Stimulated activated naive B cell treated with anti-CD40 and anti-IgM and Interleukin-4, amounts not matched to agents 10 μg/mL and 1 μg/mL and 100 μg/mL, for 72 hours (primary cell): ENCODE results near the gene AVP.
"Not testable (repeated sequence)": the region's sequence is repeated elsewhere in the genome, so short reads cannot be mapped to it uniquely, and the experiment has no call there.

ENCODE experiments used
- ATAC-seq, 2 donors: fragments of 150-1000 bp; cut with Tn5 transposase; replicated peaks; 2 replicates each; pipeline ENCODE4 v1.10.0; 2021; ENCODE audit warnings: moderate library complexity in 1 of 2
- DNase-seq: peaks from one replicate; pipeline ENCODE4 v3.0.0; 2021
- H3K27ac Mint-ChIP-seq: one replicate; pipeline ENCODE4 v1.8.0; 2022; ENCODE audit warnings: mild to moderate bottlenecking, mixed read lengths
- H3K27me3 Mint-ChIP-seq, 2 donors: one replicate each; pipeline ENCODE4 v1.8.0; 2022; ENCODE audit warnings: mixed read lengths in 2 of 2
- H3K36me3 Mint-ChIP-seq, 2 donors: one replicate each; pipeline ENCODE4 v1.8.0; 2022; ENCODE audit warnings: mixed read lengths in 2 of 2, mild to moderate bottlenecking in 1 of 2
- H3K4me1 Mint-ChIP-seq, 2 donors: one replicate each; pipeline ENCODE4 v1.8.0; 2022; ENCODE audit warnings: mixed read lengths in 2 of 2, mild to moderate bottlenecking in 1 of 2
- H3K4me3 Mint-ChIP-seq, 2 donors: one replicate each; pipeline ENCODE4 v1.8.0; 2022; ENCODE audit warnings: mild to moderate bottlenecking in 2 of 2, mixed read lengths in 2 of 2, moderate library complexity in 1 of 2
- H3K9me3 Mint-ChIP-seq, 2 donors: one replicate each; pipeline ENCODE4 v1.8.0; 2022; ENCODE audit warnings: mixed read lengths in 2 of 2, mild to moderate bottlenecking in 1 of 2

The AVP gene

GRCh38 chr20:3067139-3068014 is 17.1 kb downstream of the AVP start:
- H3K27ac Mint-ChIP-seq, result no peak overlapping the region
- H3K9me3 Mint-ChIP-seq, result no peaks in the 10 kb centered on the region

GRCh38 chr20:3064119-3064518 is 20.4 kb downstream of the AVP start:
- not testable (repeated sequence) for DNase-seq, H3K9me3 Mint-ChIP-seq, H3K36me3 Mint-ChIP-seq, H3K27ac Mint-ChIP-seq, H3K27me3 Mint-ChIP-seq, H3K4me3 Mint-ChIP-seq, ATAC-seq
- H3K4me1 Mint-ChIP-seq, result peaks cover 11 to 23% of the 10 kb centered on the region in 2 donors

More at GRCh38 chr20:3067139-3068014, 17.1 kb downstream of the AVP start:
- H3K4me3 Mint-ChIP-seq, result no peak overlapping the region
- no peaks in the 10 kb centered on the region for H3K36me3 Mint-ChIP-seq
- no peak for ATAC-seq
- peaks cover 12 to 38% of the 10 kb centered on the region in 2 donors for H3K4me1 Mint-ChIP-seq
- DNase-seq, result no peak
- H3K27me3 Mint-ChIP-seq, result peaks cover 4 to 11% of the 10 kb centered on the region in 2 donors

- DNase-seq (no peak), ATAC-seq (no peak)
- Mint-ChIP-seq H3K4me3 (no peak overlapping the region), H3K27ac (no peak overlapping the region), H3K27me3 (no peaks in the 10 kb centered on the region), H3K36me3 (peaks cover 0 to 2% of the 10 kb centered on the region in 2 donors), H3K4me1 (peaks cover 5 to 11% of the 10 kb centered on the region in 2 donors), H3K9me3 (no peaks in the 10 kb centered on the region)
These were observed 25.0 kb downstream of the AVP start for GRCh38 chr20:3059489-3059888.

DNA sequence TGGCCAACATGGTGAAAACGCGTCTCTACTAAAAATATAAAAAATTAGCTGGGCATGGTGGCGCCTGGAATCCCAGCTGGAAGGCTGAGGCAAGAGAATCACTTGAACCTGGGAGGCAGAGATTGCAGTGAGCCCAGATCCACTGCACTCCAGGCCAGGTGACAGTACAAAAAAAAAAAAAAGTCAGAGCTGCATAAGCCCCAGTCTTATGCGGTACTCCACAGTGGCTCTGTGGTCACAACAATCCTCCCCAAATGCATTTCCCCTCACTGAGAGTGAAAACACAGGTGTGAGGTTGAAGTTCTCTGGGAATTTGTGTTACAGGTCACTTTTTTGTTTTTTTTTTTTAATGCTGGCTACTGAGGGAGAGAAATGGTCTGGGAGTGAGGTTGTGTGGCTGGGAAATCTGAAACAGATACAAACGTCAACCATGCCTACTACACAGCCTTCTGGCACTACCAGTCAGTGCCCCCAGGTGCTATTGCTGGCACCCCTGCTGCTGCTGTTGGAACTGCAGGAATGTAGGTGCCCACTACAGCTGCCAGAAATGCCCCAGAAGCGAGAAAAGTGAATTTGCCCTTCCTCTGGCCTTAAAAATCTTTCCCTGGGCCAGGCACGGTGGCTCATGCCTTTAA is 33.0 kb downstream of the AVP start:
- ATAC-seq (no peak), DNase-seq (no peak)
- peaks cover 18 to 27% of the 10 kb centered on the region in 2 donors for H3K36me3 Mint-ChIP-seq
- peaks cover 9 to 21% of the 10 kb centered on the region in 2 donors for H3K4me1 Mint-ChIP-seq
- no peak overlapping the region for H3K4me3 Mint-ChIP-seq
- no peaks in the 10 kb centered on the region for H3K27me3 Mint-ChIP-seq
- no peaks in the 10 kb centered on the region for H3K9me3 Mint-ChIP-seq
- H3K27ac Mint-ChIP-seq, result peak overlapping the region; percentile 5

- peak overlapping the region; percentile 31 for H3K27ac Mint-ChIP-seq
- peaks cover 14 to 38% of the 10 kb centered on the region in 2 donors for H3K4me1 Mint-ChIP-seq
- H3K4me3 Mint-ChIP-seq, result peak overlapping the region; percentile 86 to 94
- H3K27me3 Mint-ChIP-seq, result no peaks in the 10 kb centered on the region
- no peak for DNase-seq
- no peak for ATAC-seq
- H3K9me3 Mint-ChIP-seq, result no peaks in the 10 kb centered on the region
- peaks cover 24 to 28% of the 10 kb centered on the region in 2 donors for H3K36me3 Mint-ChIP-seq
These were observed 36.8 kb downstream of the AVP start for GRCh38 chr20:3047486-3048419.

DNA sequence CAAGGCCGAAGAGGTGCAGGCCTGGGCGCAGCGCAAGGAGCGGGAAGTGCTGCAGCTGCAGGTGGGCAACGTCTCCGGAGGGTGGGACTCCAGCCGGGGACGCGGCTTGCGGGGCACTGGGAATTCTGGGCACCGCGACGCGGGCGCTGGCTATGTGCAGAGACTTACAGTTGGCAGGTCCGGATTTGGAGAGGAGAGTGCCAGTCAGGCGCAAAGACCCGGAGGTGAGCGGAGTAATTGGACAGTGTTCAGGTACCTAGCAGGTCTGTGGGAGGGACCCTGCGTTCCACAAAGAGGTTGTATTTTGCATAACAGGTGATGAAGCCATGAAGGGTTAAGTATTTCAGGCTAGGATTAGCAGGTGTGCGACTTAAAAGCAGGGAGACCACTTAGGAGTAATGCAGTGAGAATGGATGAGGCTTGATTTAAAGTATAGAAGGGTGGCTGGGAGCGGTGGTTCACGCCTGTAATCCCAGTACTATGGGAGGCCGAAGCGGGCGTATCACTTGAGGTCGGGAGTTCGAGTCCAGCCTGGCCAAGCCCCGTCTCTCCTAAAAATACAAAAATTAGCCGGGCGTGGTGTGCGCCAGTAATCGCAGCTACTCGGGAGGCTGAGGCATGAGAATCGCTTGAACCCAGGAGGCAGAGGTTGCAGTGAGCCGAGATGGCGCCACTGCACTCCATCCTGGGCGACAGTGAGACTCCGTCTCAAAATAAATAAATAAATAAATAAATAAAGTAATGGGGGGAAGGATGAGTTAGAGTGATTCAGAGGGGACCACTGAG is 37.7 kb downstream of the AVP start:
- peaks cover 14 to 38% of the 10 kb centered on the region in 2 donors for H3K4me1 Mint-ChIP-seq
- DNase-seq (no peak), ATAC-seq (no peak)
- peak overlapping the region; percentile 86 to 94 for H3K4me3 Mint-ChIP-seq
- peaks cover 24 to 30% of the 10 kb centered on the region in 2 donors for H3K36me3 Mint-ChIP-seq
- no peaks in the 10 kb centered on the region for H3K9me3 Mint-ChIP-seq
- H3K27me3 Mint-ChIP-seq, result no peaks in the 10 kb centered on the region
- H3K27ac Mint-ChIP-seq, result peak overlapping the region; percentile 89

DNA sequence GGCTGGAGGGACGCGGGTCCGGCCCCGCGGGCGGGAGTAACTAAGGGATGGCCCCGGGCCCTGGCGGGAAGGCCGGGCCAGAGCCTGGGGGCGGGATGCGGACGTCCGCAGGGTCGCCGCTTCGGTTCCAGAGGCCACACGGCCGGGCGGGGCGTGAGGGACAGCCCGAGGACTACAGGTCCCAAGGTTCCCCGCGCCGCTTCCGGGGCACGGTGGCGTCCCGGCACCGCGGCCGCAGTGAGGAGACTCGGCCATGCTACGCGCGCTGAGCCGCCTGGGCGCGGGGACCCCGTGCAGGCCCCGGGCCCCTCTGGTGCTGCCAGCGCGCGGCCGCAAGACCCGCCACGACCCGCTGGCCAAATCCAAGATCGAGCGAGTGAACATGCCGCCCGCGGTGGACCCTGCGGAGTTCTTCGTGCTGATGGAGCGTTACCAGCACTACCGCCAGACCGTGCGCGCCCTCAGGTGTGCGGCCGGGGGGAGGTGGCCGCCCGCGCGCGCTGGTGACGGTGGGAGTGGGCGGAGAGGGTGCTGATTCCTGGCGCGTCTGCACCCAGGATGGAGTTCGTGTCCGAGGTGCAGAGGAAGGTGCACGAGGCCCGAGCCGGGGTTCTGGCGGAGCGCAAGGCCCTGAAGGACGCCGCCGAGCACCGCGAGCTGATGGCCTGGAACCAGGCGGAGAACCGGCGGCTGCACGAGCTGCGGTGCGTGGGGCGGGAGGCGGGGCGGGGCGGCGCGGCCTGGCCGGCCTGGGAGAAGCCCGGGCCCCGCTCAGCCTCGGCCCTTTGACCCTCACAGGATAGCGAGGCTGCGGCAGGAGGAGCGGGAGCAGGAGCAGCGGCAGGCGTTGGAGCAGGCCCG is 38.5 kb downstream of the AVP start, which contains the start of gene MRPS26:
Gene MRPS26, plus strand, starts transcription at position 237 of the 861 bp plus-strand sequence. Its CDS starts 17 bp downstream, at position 254.
- peak within 1 kb of the TSS; percentile 86 to 94 for H3K4me3 Mint-ChIP-seq
- H3K9me3 Mint-ChIP-seq, result no peaks in the 10 kb centered on the region
- DNase-seq, result peak; percentile 84

GRCh38 chr20:3045042-3045815 is 39.3 kb downstream of the AVP start:
- H3K4me1 Mint-ChIP-seq, result peaks cover 16 to 38% of the 10 kb centered on the region in 2 donors
- no peaks in the 10 kb centered on the region for H3K27me3 Mint-ChIP-seq
- H3K4me3 Mint-ChIP-seq, result peak overlapping the region; percentile 86 to 94
- peaks cover 28 to 36% of the 10 kb centered on the region in 2 donors for H3K36me3 Mint-ChIP-seq
- DNase-seq, result peak; percentile 75
- peak; percentile 68 to 73 for ATAC-seq
- H3K9me3 Mint-ChIP-seq, result no peaks in the 10 kb centered on the region
- H3K27ac Mint-ChIP-seq, result peak overlapping the region; percentile 95

More for the DNA sequence above, 38.5 kb downstream of the AVP start, which contains the start of gene MRPS26:
- peaks cover 24 to 35% of the 10 kb centered on the region in 2 donors for H3K36me3 Mint-ChIP-seq
- no peaks in the 10 kb centered on the region for H3K27me3 Mint-ChIP-seq
- H3K27ac Mint-ChIP-seq, result peak within 1 kb of the TSS; percentile 95
- H3K4me1 Mint-ChIP-seq, result peaks cover 16 to 38% of the 10 kb centered on the region in 2 donors
- peak; percentile 93 to 95 for ATAC-seq

GRCh38 chr20:3044336-3044965 is 40.1 kb downstream of the AVP start:
- H3K36me3 Mint-ChIP-seq, result peaks cover 21 to 33% of the 10 kb centered on the region in 2 donors
- no peak overlapping the region for H3K27ac Mint-ChIP-seq
- H3K9me3 Mint-ChIP-seq, result no peaks in the 10 kb centered on the region
- DNase-seq (no peak), ATAC-seq (no peak)
- peak overlapping the region; percentile 43 to 94 for H3K4me3 Mint-ChIP-seq
- H3K27me3 Mint-ChIP-seq, result no peaks in the 10 kb centered on the region
- peaks cover 16 to 38% of the 10 kb centered on the region in 2 donors for H3K4me1 Mint-ChIP-seq

DNA sequence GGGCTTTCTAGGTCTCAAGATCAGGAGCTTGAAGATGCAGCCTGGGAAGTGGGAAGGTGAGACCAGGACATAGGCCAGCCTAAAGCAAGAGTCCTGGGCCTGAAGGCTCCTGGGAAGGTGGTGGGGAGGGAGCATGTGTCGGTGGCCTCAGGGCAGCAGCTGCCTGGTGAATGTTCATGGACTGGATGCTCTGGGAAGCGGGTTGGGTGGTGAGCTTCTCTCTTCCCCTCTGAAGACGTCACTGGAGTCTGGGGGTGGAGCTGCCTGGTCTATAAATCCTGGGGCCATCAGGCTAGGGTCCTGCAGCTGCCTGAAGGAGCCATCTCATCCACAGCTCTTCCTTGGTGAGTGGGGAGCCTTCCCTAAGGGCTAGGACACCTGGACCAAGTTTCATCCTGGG is 41.2 kb downstream of the AVP start, which contains the start of gene GNRH2:
Gene GNRH2, plus strand, starts transcription at position 301 of the 400 bp plus-strand sequence. CDS start 793 bp downstream, outside the sequence.
- DNase-seq, result no peak

GRCh38 chr20:3042625-3043024 is 41.9 kb downstream of the AVP start:
- ATAC-seq (no peak), DNase-seq (no peak)
- Mint-ChIP-seq H3K27me3 (no peaks in the 10 kb centered on the region), H3K4me1 (peaks cover 13 to 28% of the 10 kb centered on the region in 2 donors), H3K4me3 (no peak overlapping the region), H3K27ac (no peak overlapping the region), H3K9me3 (no peaks in the 10 kb centered on the region), H3K36me3 (peaks cover 17 to 36% of the 10 kb centered on the region in 2 donors)

More for the DNA sequence above, 41.2 kb downstream of the AVP start, which contains the start of gene GNRH2:
- no peaks in the 10 kb centered on the region for H3K27me3 Mint-ChIP-seq
- H3K4me1 Mint-ChIP-seq, result peaks cover 13 to 35% of the 10 kb centered on the region in 2 donors
- ATAC-seq, result no peak
- H3K27ac Mint-ChIP-seq, result peak within 1 kb of the TSS; percentile 53
- H3K4me3 Mint-ChIP-seq, result peak within 1 kb of the TSS in 1 of 2 donors; percentile 43
- peaks cover 18 to 38% of the 10 kb centered on the region in 2 donors for H3K36me3 Mint-ChIP-seq
- no peaks in the 10 kb centered on the region for H3K9me3 Mint-ChIP-seq
